H9 (cell line): ENCODE results near the gene GPC4. TPM values are rescaled to one million over a fixed set of nuclear protein-coding genes. Genes with fewer than 3 reads are reported as not detected.

Experiments
- DNase-seq: peaks from one replicate; pipeline ENCODE4 v3.0.0-alpha.2; 2017
- H2AFZ ChIP-seq: one replicate; pipeline ENCODE4 v1.6.1; 2013; ENCODE audit warnings: mild to moderate bottlenecking, low read length, control low read depth, moderate library complexity
- H2AK5ac ChIP-seq: 2 replicates; pipeline ENCODE4 v1.6.1; 2013; ENCODE audit warnings: low read length, control low read depth, mixed read lengths; ENCODE audit not compliant: insufficient read length
- H2BK120ac ChIP-seq: one replicate; pipeline ENCODE4 v1.6.1; 2013; ENCODE audit warnings: low read depth, mild to moderate bottlenecking, low read length, control low read depth, inconsistent platforms; ENCODE audit not compliant: poor library complexity, severe bottlenecking
- H2BK12ac ChIP-seq: 2 replicates; pipeline ENCODE4 v1.6.1; 2013; ENCODE audit warnings: low read length, control low read depth, mixed read lengths, low read depth; ENCODE audit not compliant: insufficient read length
- H2BK15ac ChIP-seq: 2 replicates; pipeline ENCODE4 v1.6.1; 2013; ENCODE audit warnings: low read depth, low read length, control low read depth
- H2BK20ac ChIP-seq: one replicate; pipeline ENCODE4 v1.6.1; 2013; ENCODE audit warnings: low read depth, mild to moderate bottlenecking, low read length, control low read depth, inconsistent platforms; ENCODE audit not compliant: poor library complexity, severe bottlenecking
- H2BK5ac ChIP-seq: 2 replicates; pipeline ENCODE4 v1.6.1; 2013; ENCODE audit warnings: low read length, control low read depth, mixed read lengths; ENCODE audit not compliant: insufficient read length
- H3K14ac ChIP-seq: 2 replicates; pipeline ENCODE4 v1.6.1; 2013; ENCODE audit warnings: low read length, control low read depth; ENCODE audit not compliant: insufficient read depth
- H3K18ac ChIP-seq: 2 replicates; pipeline ENCODE4 v1.6.1; 2013; ENCODE audit warnings: low read depth, mild to moderate bottlenecking, mixed read lengths, low read length, control low read depth; ENCODE audit not compliant: insufficient read length
- H3K23ac ChIP-seq: 2 replicates; pipeline ENCODE4 v1.6.1; 2013; ENCODE audit warnings: low read length, control low read depth, mixed read lengths, low read depth; ENCODE audit not compliant: insufficient read length
- H3K23me2 ChIP-seq: 2 replicates; pipeline ENCODE4 v1.6.1; 2013; ENCODE audit warnings: low read depth, mild to moderate bottlenecking, mixed read lengths, low read length, control low read depth; ENCODE audit not compliant: insufficient read length, poor library complexity, severe bottlenecking
- H3K27ac ChIP-seq: 2 replicates; pipeline ENCODE4 v1.5.1; 2013; ENCODE audit warnings: low read length, control low read depth, mixed read lengths, low read depth; ENCODE audit not compliant: insufficient read length
- H3K27me3 ChIP-seq: 2 replicates; pipeline ENCODE4 v1.6.1; 2013; ENCODE audit warnings: low read length, control low read depth, inconsistent platforms; ENCODE audit not compliant: insufficient read depth
- H3K4ac ChIP-seq: 2 replicates; pipeline ENCODE4 v1.6.1; 2013; ENCODE audit warnings: low read depth, mild to moderate bottlenecking, control low read depth, inconsistent platforms, low read length, moderate library complexity
- H3K4me1 ChIP-seq: 2 replicates; pipeline ENCODE4 v1.6.1; 2013; ENCODE audit warnings: low read length, control low read depth, inconsistent platforms; ENCODE audit not compliant: insufficient read depth
- H3K4me2 ChIP-seq: 2 replicates; pipeline ENCODE4 v1.6.1; 2013; ENCODE audit warnings: low read length, control low read depth, mixed read lengths; ENCODE audit not compliant: insufficient read length, insufficient read depth
- H3K56ac ChIP-seq: 2 replicates; pipeline ENCODE4 v1.6.1; 2013; ENCODE audit warnings: low read depth, mild to moderate bottlenecking, mixed read lengths, low read length, control low read depth; ENCODE audit not compliant: insufficient read length
- H3K79me1 ChIP-seq: 2 replicates; pipeline ENCODE4 v1.6.1; 2013; ENCODE audit warnings: low read depth, mild to moderate bottlenecking, moderate library complexity, low read length, control low read depth, inconsistent platforms; ENCODE audit not compliant: insufficient read depth, poor library complexity, severe bottlenecking
- H3K79me2 ChIP-seq: 2 replicates; pipeline ENCODE4 v1.6.1; 2013; ENCODE audit warnings: low read length, control low read depth, inconsistent platforms; ENCODE audit not compliant: insufficient read depth
- H3K9ac ChIP-seq: 2 replicates; pipeline ENCODE4 v1.6.1; 2013; ENCODE audit warnings: low read length, control low read depth, mixed read lengths; ENCODE audit not compliant: insufficient read length; ENCODE audit errors: extremely low read depth
- H3K9me3 ChIP-seq: one replicate; pipeline ENCODE4 v1.6.1; 2013; ENCODE audit warnings: low read depth, low read length, inconsistent platforms; ENCODE audit not compliant: control insufficient read depth
- H3T11ph ChIP-seq: one replicate; pipeline ENCODE4 v1.6.1; 2013; ENCODE audit warnings: mild to moderate bottlenecking, low read length, control low read depth, inconsistent platforms
- H4K20me1 ChIP-seq: one replicate; pipeline ENCODE4 v1.6.1; 2013; ENCODE audit not compliant: control insufficient read depth, insufficient read length, insufficient read depth
- H4K5ac ChIP-seq: 2 replicates; pipeline ENCODE4 v1.6.1; 2013; ENCODE audit warnings: low read depth, mild to moderate bottlenecking, mixed read lengths, low read length, control low read depth; ENCODE audit not compliant: insufficient read length
- H4K8ac ChIP-seq: replicated peaks from 2 replicates; pipeline ENCODE4 v1.6.1; 2013; ENCODE audit warnings: low read length, control low read depth, mixed read lengths, low read depth; ENCODE audit not compliant: insufficient read length
- H4K91ac ChIP-seq: 2 replicates; pipeline ENCODE4 v1.6.1; 2013; ENCODE audit warnings: low read depth, mild to moderate bottlenecking, moderate library complexity, mixed read lengths, low read length, control low read depth; ENCODE audit not compliant: insufficient read length
- H3K27ac Mint-ChIP-seq, 3 experiments: 2 replicates in 2 of 3; 3 replicates in 1 of 3; pipeline ENCODE4 v1.8.0; 2020 to 2021; ENCODE audit warnings: mixed read lengths in 3 of 3, mild to moderate bottlenecking in 1 of 3, moderate library complexity in 1 of 3
- H3K27me3 Mint-ChIP-seq: 2 replicates; pipeline ENCODE4 v1.8.0; 2021; ENCODE audit warnings: low read depth, mild to moderate bottlenecking, moderate library complexity, mixed read lengths
- H3K36me3 Mint-ChIP-seq, 3 experiments: 2 replicates in 2 of 3; 3 replicates in 1 of 3; pipeline ENCODE4 v1.8.0; 2020 to 2021; ENCODE audit warnings: low read depth in 3 of 3, mixed read lengths in 3 of 3; ENCODE audit not compliant: insufficient read depth in 1 of 3
- H3K4me1 Mint-ChIP-seq, 2 experiments: 2 replicates each; pipeline ENCODE4 v1.8.0; 2020; ENCODE audit warnings: mixed read lengths in 2 of 2
- H3K4me3 Mint-ChIP-seq, 2 experiments: 2 replicates in 1 of 2; 3 replicates in 1 of 2; pipeline ENCODE4 v1.8.0; 2020 to 2021; ENCODE audit warnings: mild to moderate bottlenecking in 2 of 2, mixed read lengths in 2 of 2, moderate library complexity in 1 of 2
- H3K9me3 Mint-ChIP-seq, 2 experiments: 2 replicates in 1 of 2; 3 replicates in 1 of 2; pipeline ENCODE4 v1.8.0; 2020; ENCODE audit warnings: mild to moderate bottlenecking in 2 of 2, mixed read lengths in 2 of 2, moderate library complexity in 1 of 2
- CTCF ChIP-seq: fragments of 200-600 bp; sonication (generic); conservative IDR thresholded peaks from 3 replicates; pipeline ENCODE4 v1.8.0; 2021; ENCODE audit warnings: antibody characterized with exemption, mild to moderate bottlenecking
- WGBS: extraction: QIAGEN DNeasy Blood & Tissue Kit; methylation state at CpG from one replicate; pipeline ENCODE4 v1.1.7; 2013; ENCODE audit warnings: missing lambda C conversion rate, low lambda C conversion rate, mixed read lengths; ENCODE audit not compliant: insufficient read length; ENCODE audit errors: extremely low coverage; 5-methylcytosine and 5-hydroxymethylcytosine counted together
- total RNA-seq: library from RNA; stranded (reverse); gene quantifications from 2 replicates; pipeline ENCODE4 v1.2.1, GENCODE V29; 2021

GPC4 gene
- total RNA-seq, 1 experiment from 2014 or later, result 416 TPM

GRCh38 chrX:133390676-133391075, 24.6 kb downstream of the GPC4 start:
- Histone ChIP-seq H4K91ac (no peak overlapping the region), H3K4ac (no peak overlapping the region), H2AFZ (no peak overlapping the region), H3K9me3 (no peaks in the 10 kb centered on the region), H3K27ac (no peak overlapping the region), H3K23ac (no peak overlapping the region), H2AK5ac (no peak overlapping the region), H2BK120ac (no peak overlapping the region), H3K79me2 (peaks cover 70% of the 10 kb centered on the region), H3T11ph (no peak overlapping the region), H2BK15ac (no peak overlapping the region), H3K27me3 (no peaks in the 10 kb centered on the region), H3K18ac (no peak overlapping the region), H3K9ac (no peak overlapping the region), H3K79me1 (peaks cover 10% of the 10 kb centered on the region), H3K56ac (no peak overlapping the region), H3K4me1 (peaks cover 19% of the 10 kb centered on the region), H3K23me2 (no peaks in the 10 kb centered on the region), H4K5ac (no peak overlapping the region), H2BK12ac (no peak overlapping the region), H2BK5ac (no peak overlapping the region), H4K8ac (no peak overlapping the region), H3K14ac (no peak overlapping the region), H2BK20ac (no peak overlapping the region), H3K4me2 (no peak overlapping the region), H4K20me1 (no peaks in the 10 kb centered on the region)
- H3K4me3 Mint-ChIP-seq, result peak overlapping the region in 1 of 2 experiments; percentile 3; a peak in 1 of 5 replicates
- H3K4me1 Mint-ChIP-seq, result peaks cover 79 to 80% of the 10 kb centered on the region in 2 experiments
- TF ChIP-seq CTCF, result no peak
- H3K9me3 Mint-ChIP-seq, result no peaks in the 10 kb centered on the region
- H3K27ac Mint-ChIP-seq, result peak overlapping the region; percentile 7 to 75 (median 18); a peak in 4 of 7 replicates
- DNase-seq, result no peak
- no CpG with 5 or more reads among the region's 5 CpGs for WGBS
- H3K36me3 Mint-ChIP-seq, result peaks cover 4 to 55% (median 35%) of the 10 kb centered on the region in 3 experiments; a peak in 5 of 7 replicates
- H3K27me3 Mint-ChIP-seq, result no peaks in the 10 kb centered on the region
